Left forelimb (tissue), 1 donor: Measurements from ENCODE around the gene GANAB.
"Not testable (repeated sequence)": the region's sequence is repeated elsewhere in the genome, so short reads cannot be mapped to it uniquely, and the experiment has no call there.

Experiments
- DNase-seq: peaks from one replicate; pipeline ENCODE4 v3.0.0-alpha.2; 2018; ENCODE audit warnings: low spot score

The GANAB gene

DNA sequence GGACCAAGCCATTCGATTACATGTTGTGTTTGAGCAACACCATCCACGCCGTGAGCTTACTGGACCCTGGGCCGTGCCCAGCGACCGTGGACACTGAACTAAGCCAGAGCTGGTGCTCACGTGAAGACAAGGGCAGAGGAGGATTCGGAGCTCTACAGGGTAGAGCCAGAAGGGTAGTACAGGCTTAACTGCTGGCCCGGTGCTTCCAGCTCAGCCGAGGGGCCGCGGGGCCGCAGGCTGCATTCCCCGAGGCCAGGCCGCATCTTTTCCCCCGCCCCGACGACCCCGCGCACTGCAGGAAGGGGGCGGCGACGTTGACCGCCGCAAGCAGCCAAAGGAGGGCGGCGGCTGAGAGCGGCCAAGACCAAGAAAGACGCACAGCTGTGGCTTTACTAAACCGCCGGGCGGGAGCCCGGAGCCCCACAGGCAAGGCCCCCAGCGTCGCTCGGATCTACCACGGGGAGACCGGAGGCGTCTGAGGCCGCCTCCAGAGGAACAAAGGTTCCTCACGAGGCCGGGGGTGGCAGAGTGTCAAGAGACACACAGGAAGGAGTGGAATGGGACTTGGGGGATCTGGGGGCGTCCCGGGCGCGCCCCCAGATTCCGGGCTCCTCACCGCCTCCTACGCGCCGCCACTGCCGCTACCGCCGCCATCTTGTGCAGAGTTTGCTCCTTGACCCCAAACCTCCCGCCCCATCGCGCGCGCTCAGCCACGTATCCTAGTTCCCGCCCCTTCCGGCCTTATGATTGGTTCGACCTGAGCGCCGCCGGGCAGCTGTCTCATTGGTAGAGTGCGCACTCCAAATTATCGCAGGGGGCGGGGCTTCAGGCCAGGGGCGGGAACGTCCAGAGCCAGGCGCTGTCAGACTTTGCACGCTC lies at the start of gene GANAB:
Gene GANAB (minus strand): TSS at position 668 of the 879 bp plus-strand sequence. CDS start 14 bp downstream, at position 654.
- peak; percentile 99 for DNase-seq

DNA sequence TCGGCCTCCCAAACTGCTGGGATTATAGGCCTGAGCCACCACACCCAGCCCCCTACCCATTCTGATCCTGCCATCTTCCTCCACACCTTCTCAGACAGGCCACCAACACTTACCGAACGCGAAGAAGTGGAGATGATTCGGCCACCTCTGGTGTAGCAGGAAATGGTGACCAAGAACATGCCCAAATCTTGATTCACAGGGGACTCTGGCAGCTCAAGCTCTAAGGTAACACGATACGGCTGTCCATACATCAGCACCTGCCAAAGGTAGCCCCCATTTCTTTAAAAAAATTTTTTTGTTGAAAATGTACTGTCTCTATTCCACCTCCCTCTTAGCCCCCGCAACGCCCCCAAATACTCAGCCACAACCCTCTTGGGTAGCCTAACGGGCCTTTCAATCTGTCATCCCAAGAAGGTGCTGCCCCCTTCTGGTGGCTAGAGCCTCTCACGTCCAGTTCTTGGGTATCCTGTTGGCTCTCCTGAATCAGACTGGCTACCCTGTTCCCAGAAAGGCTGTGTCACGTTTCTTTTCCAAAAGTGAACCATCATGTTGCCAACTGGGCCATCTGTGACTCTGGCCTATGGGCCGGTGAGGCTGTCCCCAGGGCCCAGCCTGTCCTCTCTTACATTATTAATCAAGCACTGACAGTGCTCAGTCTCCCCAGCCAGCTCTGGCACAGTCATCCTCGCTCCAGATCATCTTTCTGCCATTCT lies 48.2 kb upstream of the GANAB start:
- DNase-seq, result peak; percentile 78

DNA sequence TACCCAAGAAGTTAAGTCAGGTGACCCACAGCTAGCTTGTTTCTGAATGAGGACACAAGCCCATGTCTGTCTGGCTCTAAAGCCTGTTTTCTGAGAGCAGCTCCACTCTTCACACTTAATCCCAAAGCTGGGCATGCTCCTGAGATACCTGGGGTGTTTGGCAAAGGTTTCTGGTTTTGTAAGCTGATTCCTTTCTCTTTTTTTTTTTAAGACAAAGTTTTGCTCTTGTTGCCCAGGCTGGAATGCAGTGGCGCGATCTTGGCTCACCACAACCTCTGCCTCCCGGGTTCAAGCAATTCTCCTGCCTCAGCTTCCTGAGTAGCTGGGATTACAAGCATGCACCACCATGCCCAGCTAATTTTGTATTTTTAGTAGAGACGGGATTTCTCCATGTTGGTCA lies 47.2 kb upstream of the GANAB start:
- DNase-seq, result not testable (repeated sequence)

- peak; percentile 85 for DNase-seq
These were observed 43.2 kb upstream of the GANAB start, which contains the start of gene LRRN4CL for GRCh38 chr11:62689421-62690183. TSS of gene LRRN4CL (minus strand) at chr11:62689530. CDS start at chr11:62688508, 1,022 bp downstream.

DNA sequence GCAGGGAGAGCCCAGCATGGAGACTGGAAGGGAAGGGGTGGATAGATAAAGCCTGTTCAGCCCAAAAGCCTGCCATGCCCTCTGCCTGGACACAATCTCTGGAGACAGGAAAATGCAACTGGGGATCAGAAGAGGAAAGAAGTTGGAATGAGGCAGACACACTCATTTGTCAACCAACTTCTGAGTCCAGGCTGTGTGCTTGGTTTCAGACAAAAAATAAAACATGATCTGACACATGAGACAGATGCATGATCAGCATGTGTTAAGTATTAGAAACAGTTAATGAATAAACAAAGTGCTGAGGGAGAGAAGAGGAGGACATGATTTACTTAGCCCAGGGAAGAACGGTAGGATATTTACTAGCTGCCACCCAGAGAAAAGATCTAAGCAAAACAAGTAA lies 42.1 kb upstream of the GANAB start:
- DNase-seq, result no peak

- DNase-seq, result no peak
These were observed 41.3 kb upstream of the GANAB start for GRCh38 chr11:62687508-62688396.

- DNase-seq, result no peak
These were observed 36.1 kb upstream of the GANAB start for GRCh38 chr11:62682518-62682917.

DNA sequence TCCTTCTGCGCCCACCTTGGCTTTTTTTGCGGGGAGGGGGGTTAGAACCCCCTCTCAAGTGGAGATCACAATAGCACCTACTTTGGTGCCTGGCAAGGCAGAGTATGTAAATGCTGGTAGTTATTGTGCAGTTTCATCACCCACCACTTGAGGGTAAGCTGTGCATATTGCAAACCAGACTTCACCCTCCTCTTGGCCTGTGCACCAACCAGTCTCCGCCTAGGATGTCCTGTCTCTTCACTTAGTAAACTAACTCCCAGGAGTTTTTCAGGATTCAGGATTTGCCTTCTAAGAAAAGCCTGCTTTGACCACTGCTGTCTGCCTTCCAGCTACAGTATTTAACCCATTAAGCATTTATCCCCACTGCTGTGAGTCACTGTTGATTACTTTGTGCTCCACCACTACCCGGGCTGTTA lies 34.4 kb upstream of the GANAB start:
- no peak for DNase-seq

DNA sequence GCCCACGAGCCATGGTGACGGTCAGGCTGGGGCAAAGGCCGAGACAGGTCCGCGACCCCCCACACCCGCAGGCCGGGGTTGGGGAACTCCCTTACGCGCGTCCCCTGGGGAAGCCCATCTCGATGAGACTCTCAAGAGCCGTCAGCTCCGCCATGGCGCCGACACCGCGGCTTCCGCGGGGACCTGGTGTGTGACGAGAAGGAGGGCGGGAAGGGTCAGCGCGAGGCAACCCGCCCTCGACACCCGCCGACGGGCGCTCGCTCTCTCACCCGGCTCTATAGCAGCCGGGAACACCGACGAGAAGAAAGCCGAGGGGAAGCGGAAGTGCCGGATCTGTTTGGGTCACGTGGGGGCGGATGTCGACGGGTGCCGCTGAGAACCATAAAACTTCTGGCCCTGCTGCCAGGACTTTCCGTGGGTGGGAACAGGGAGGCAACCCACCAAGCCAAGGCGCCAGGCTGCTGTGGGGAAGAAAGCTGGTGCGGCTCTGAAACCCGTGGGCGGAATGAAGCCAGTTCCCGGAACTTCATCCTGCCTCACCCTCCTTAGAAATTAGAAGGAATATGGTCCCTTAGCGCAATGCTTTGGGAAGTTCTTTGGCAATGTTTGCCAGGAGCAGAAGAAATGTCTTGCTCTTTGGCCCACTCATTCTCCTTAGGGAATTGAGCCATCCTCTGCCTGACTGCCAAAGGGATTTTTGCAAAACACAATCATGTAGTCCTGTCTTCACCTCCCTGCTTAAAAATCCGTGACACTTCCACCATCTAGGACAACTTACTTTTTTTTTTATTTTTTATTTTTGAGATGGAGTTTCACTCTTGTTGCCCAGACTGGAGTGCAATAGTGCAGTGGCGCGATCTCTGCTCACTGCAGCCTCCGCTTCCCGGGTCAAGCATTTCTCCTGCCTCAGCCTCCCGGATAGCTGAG lies 32.6 kb upstream of the GANAB start, which contains the start of gene UBXN1:
Gene UBXN1 (minus strand): TSS at position 304 of the 927 bp plus-strand sequence. CDS start 150 bp downstream, at position 154.
- DNase-seq, result peak; percentile 97

DNA sequence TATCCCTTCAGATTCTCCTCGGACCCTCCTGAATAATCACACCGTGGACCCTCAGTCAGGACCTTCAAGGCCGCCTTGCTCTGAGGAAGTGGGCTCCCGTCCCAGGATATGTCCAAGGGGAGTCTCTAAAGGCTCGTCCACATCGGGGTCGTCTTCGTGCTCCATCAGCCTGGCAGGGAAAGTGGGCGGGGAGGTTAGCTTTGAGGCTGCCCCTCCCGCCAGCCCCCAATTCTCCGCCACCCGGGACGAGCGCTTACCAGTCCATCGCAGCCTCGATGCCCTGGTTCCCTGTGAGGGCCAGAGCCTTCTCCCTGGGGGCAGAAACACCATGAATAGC lies 32.0 kb upstream of the GANAB start:
- DNase-seq, result no peak

DNA sequence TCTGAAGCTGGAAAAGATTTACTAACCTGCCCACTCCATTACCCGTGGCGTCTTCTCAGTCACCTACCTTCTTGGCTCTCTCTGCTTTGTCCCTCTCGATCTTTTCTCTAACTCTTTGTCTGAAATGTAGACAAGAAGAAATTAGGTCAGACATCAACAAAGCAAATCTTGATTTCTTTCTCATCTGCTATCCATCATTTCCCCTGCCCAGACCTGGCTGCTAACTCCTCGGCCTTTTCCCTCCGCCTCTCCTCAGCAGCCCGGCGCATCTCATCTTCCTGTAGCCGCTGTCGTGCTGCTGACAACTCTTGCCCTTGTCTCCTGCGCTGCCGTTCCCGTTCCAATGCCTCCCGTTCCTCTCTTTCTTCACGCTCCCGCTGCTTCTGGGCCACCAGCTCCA lies 31.3 kb upstream of the GANAB start:
- no peak for DNase-seq

GRCh38 chr11:62677156-62677555 lies 30.7 kb upstream of the GANAB start:
- no peak for DNase-seq

- no peak for DNase-seq
These were observed 30.3 kb upstream of the GANAB start for GRCh38 chr11:62676698-62677097.

GRCh38 chr11:62675415-62675814 lies 29.0 kb upstream of the GANAB start:
- not testable (repeated sequence) for DNase-seq

DNA sequence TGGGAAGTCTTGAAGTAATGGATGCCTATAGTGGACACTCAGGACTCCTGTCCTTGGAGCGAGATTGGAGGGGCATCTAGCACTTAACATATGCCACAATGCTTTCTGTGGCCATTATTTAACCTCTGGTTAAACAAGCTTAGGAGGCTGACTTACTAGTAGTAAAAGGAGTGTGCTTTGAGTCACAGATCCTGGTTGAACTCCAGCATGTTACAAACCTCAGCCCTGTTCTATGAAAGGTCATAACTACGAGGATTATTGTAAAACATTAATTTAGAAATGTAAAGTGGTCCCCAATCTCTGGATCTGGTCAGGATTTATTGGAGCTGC lies 26.7 kb upstream of the GANAB start:
- DNase-seq, result no peak

DNA sequence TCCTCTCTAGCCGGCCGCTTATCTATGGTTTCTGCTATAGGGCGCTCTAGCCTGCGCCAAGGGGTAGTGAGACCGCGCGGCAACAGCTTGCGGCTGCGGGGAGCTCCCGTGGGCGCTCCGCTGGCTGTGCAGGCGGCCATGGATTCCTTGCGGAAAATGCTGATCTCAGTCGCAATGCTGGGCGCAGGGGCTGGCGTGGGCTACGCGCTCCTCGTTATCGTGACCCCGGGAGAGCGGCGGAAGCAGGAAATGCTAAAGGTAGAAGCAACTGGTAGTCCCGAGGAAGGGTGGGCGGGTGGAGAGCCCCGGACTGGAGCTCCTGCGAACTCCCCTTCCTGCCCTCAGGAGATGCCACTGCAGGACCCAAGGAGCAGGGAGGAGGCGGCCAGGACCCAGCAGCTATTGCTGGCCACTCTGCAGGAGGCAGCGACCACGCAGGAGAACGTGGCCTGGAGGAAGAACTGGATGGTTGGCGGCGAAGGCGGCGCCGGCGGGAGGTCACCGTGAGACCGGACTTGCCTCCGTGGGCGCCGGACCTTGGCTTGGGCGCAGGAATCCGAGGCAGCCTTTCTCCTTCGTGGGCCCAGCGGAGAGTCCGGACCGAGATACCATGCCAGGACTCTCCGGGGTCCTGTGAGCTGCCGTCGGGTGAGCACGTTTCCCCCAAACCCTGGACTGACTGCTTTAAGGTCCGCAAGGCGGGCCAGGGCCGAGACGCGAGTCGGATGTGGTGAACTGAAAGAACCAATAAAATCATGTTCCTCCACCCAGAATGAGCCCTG lies 25.4 kb upstream of the GANAB start, which contains the start of the genes LBHD1 and UQCC3:
Gene LBHD1 (minus strand): TSS at position 660 of the 782 bp plus-strand sequence. CDS start 2,236 bp downstream, outside the sequence.
Gene UQCC3 (plus strand): TSS at position 66 of the 782 bp plus-strand sequence. CDS start 73 bp downstream, at position 139.
- DNase-seq, result peak; percentile 87

DNA sequence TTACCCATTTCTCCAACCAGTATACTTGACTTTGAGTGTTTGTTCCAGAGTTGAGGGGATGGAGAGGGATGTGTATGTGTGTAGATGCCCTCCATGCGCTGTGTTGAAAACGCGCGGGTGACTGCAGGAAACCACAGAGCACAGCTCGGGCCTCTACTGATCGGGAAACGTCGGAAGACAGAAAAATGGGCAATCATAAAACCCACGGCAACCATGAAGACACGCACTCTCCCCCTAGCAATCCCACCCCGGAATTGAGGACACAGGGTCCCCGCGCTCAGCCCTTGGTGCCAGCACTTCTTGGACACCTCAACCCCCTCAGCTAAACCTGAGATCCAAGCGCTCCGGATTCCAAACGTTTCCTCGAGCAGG lies 24.8 kb upstream of the GANAB start:
- DNase-seq, result no peak

GRCh38 chr11:62669420-62670161 lies 23.2 kb upstream of the GANAB start:
- DNase-seq, result no peak
